Fibroblast of the aortic adventitia (primary cell): ENCODE results near the gene FBXL17. TPM values are rescaled to one million over a fixed set of nuclear protein-coding genes. Genes with fewer than 3 reads are reported as not detected.

Experiments used
- DNase-seq: peaks from one replicate; pipeline ENCODE4 v3.0.0-alpha.2; 2010; ENCODE audit warnings: low read depth
- H3K4me3 ChIP-seq: 2 replicates; pipeline ENCODE4 v1.5.1; 2011; ENCODE audit warnings: low read depth, mild to moderate bottlenecking, control low read depth, low read length, moderate library complexity
- total RNA-seq: library from RNA; depleted of rRNA; stranded (reverse); fragments of >200 nt; gene quantifications from 2 replicates; pipeline ENCODE4 v1.2.3, GENCODE V29; 2012; ENCODE audit warnings: low replicate concordance
- TF ChIP-seq, protein P1 (sequence below): IDR thresholded peaks from 2 replicates; pipeline ENCODE4 v1.5.1; 2011; ENCODE audit warnings: mild to moderate bottlenecking, low read length, control low read depth, inconsistent platforms; ENCODE audit not compliant: insufficient read depth

FBXL17 gene
- total RNA-seq, 1 donor: 19.7 TPM

DNA sequence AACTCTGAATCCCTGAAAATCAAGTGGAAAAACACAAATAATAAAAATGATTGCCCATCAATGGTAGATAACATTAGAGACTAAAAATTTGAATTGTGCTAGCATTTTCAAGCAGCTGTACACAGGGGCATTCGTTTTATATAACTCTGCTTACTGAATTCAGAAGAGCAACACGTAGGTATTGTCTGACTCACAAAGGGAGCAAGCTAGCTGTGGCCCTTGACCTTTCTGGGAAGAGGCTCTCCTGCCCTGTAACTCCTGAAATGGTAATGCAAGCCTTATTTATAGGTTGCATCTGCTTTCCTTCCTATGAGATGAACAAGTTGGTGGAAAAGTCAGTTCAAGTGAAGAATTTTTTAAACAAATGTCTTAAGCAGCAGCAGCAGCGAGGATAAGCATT lies 492.5 kb downstream of the FBXL17 start:
- no peak overlapping the region for H3K4me3 ChIP-seq
- TF ChIP-seq, protein P1, sequence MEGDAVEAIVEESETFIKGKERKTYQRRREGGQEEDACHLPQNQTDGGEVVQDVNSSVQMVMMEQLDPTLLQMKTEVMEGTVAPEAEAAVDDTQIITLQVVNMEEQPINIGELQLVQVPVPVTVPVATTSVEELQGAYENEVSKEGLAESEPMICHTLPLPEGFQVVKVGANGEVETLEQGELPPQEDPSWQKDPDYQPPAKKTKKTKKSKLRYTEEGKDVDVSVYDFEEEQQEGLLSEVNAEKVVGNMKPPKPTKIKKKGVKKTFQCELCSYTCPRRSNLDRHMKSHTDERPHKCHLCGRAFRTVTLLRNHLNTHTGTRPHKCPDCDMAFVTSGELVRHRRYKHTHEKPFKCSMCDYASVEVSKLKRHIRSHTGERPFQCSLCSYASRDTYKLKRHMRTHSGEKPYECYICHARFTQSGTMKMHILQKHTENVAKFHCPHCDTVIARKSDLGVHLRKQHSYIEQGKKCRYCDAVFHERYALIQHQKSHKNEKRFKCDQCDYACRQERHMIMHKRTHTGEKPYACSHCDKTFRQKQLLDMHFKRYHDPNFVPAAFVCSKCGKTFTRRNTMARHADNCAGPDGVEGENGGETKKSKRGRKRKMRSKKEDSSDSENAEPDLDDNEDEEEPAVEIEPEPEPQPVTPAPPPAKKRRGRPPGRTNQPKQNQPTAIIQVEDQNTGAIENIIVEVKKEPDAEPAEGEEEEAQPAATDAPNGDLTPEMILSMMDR: no peak
- DNase-seq: no peak

GRCh38 chr5:107888541-107888940 lies 493.4 kb downstream of the FBXL17 start:
- no peak overlapping the region for H3K4me3 ChIP-seq
- DNase-seq: no peak
- TF ChIP-seq, protein P1: no peak

DNA sequence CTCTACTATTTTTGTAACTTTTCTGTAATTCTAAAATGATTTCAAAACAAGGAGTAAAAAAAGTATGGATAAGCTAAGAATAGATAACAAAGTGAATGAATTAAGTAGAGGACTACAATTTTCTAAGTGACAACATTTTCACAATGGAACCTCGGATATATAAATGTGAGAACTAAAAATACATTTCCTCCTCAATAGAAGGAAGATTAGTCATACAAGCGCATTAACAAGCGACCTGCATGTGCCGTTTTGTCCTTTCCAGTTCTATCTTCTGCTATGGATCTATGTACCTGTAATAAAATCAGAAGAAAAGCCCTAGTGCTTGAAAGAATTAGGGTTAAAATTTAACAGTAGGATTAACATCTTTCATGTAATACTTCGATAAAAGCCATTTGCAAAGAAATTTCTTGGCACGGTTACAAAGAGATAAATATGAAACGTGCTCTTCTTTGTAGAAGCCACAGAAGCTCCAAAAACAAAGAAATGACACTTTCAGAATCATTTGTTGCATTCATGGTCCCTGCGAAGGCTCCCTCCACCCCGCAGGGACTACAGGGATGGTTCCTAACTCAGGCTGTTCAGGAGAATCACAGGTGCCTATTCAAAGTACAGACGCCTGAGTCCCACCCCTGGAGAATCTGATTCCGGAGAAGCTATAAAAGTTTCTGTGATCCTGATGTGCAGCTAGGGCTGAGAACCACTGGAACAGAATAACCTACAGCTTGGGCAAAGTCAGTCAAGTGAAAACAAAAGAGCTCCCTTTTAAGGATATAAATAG lies 494.5 kb downstream of the FBXL17 start:
- TF ChIP-seq, protein P1: no peak
- H3K4me3 ChIP-seq: no peak overlapping the region
- no peak for DNase-seq

DNA sequence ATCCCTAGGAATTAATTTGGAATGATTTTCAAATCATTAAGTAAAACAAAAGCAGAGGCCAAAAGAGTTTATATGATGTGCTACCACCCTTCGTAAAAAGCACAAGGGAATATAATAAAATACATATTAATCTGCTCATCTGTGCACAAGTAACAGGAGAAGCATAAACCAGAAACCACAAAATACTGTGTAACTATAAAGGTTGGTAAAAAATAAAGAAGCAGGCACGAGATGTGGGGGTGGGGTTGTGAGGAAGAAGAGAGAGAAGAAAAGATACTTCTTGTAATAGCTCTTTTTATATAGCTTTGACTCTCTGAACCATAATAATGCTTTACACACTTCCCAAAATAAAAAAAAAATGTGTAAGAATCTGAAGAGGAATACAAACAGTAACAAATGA lies 496.3 kb downstream of the FBXL17 start:
- TF ChIP-seq, protein P1: no peak
- no peak overlapping the region for H3K4me3 ChIP-seq
- DNase-seq: no peak

DNA sequence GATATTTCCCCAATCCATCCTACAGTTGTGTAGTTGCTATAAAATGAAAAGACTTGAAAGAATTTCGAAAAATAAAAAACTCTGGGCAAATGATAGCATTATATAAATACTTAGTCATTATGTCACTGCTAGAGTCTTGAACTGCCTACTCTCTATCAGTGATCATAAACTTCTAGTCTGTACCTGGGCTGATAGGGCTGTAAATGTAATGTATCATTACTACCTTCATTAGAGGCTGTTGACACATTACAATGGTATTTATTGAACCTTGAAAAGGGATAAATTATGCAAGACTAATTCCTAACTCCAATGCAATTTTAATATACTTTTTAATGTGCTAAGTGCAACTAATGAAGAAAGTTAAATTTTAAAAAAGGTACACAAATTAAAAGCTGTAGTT lies 497.0 kb downstream of the FBXL17 start:
- TF ChIP-seq, protein P1: no peak
- no peak overlapping the region for H3K4me3 ChIP-seq
- no peak for DNase-seq

DNA sequence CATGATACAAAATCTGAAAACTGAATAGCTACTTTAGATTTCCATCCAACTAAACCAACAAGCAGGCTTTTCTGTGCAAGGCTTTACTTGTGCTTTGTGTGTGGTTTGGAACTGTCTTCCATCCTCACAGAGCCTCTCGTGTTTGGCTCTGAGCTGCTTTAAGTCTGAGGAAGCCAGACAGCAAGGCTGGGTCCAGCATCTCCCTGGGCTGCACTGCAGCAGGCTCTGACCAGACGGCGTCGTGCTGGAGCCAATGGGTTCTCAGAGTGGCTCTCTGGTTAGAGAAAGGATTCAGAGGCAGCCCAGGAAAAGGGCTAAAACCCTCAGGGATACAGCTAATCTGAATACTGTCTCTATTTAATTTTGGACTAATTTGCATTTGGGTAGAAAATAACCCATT lies 503.2 kb downstream of the FBXL17 start:
- peak; percentile 35 for DNase-seq
- H3K4me3 ChIP-seq: no peak overlapping the region
- TF ChIP-seq, protein P1: no peak

- TF ChIP-seq, protein P1: no peak
- no peak overlapping the region for H3K4me3 ChIP-seq
- no peak for DNase-seq
These were observed 505.0 kb downstream of the FBXL17 start for GRCh38 chr5:107876906-107877305.
